Epithelial cell of proximal tubule (primary cell): ENCODE results near the gene MEF2A. TPM values are rescaled to one million over a fixed set of nuclear protein-coding genes. Genes with fewer than 3 reads are reported as not detected.
"Not testable (repeated sequence)": the region's sequence is repeated elsewhere in the genome, so short reads cannot be mapped to it uniquely, and the experiment has no call there.

ENCODE experiments used
- DNase-seq: peaks from one replicate; pipeline ENCODE4 v3.0.0-alpha.2; 2011; ENCODE audit warnings: low read depth
- H3K4me3 ChIP-seq: 2 replicates; pipeline ENCODE4 v1.5.1; 2011; ENCODE audit warnings: low read depth, mild to moderate bottlenecking, low read length
- CTCF ChIP-seq: conservative IDR thresholded peaks from 2 replicates; pipeline ENCODE4 v1.5.1; 2012; ENCODE audit warnings: low read depth, mild to moderate bottlenecking, low read length
- total RNA-seq: library from RNA; depleted of rRNA; stranded (reverse); fragments of >200 nt; gene quantifications from 2 replicates; pipeline ENCODE4 v1.2.3, GENCODE V29; 2015

Gene MEF2A
- total RNA-seq, 1 donor from 2014 or later = 30.2 TPM

- TF ChIP-seq CTCF = no peak
- no peak overlapping the region for H3K4me3 ChIP-seq
- no peak for DNase-seq
Measured at GRCh38 chr15:99749386-99749785, 183.6 kb downstream of the MEF2A start.

GRCh38 chr15:99750326-99750725 is 184.5 kb downstream of the MEF2A start:
- not testable (repeated sequence) for H3K4me3 ChIP-seq, DNase-seq

GRCh38 chr15:99752556-99752955 is 186.8 kb downstream of the MEF2A start:
- no peak for TF ChIP-seq CTCF
- no peak for DNase-seq
- H3K4me3 ChIP-seq = no peak overlapping the region

DNA sequence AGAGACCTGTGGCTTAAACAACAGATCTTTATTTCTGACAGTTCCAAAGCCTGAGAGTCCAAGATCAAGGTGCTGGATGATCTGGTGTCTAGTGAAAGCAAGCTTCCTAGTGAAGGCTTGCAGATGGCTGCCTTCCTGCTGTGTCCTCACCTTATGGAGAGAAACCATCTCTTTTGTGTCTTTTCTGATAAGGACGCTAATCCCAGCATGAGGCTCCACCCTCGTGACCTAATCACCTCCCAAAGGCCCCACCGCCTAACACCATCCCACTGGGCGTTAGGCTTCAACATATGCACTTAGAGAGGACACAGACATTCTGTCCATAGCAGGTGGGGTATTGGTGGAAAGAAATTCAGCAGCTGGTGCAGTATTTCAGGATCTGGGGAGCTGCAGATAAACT is 187.3 kb downstream of the MEF2A start:
- no peak for TF ChIP-seq CTCF
- DNase-seq = no peak
- H3K4me3 ChIP-seq = no peak overlapping the region

DNA sequence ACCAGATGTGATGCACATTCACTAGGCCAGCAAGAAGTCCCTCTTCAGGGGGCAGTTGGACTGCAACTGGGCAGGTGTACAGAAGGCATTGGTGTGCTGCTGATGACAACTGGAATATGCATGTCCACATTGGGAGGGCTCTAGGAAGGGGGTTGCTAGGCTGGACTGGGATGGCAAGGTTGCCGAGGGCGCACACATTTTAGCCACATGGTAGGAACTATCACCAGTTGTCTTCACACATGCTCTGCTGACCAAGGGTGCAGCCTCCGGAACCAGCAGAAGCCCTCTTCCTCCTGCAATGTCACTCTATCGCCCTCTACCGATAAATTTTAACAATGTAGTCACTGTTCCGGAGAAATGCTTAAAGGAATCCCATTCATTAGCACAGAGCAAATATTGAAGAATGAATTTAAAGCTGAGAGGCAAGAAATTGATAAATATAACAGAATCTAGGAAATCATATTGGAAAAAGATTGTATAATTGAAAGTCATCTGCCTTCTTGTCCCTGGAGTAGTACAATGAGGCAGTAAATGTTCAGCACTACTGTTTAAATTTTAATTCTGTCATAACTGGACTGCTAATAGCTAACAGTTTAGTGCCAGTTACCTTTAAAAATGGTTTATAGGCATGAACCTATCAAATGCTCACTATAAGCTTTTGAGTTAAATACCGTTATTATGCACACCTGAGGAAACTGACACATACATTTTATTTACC is 190.1 kb downstream of the MEF2A start:
- H3K4me3 ChIP-seq = no peak overlapping the region
- peak; percentile 83 for TF ChIP-seq CTCF
- DNase-seq = peak; percentile 38

DNA sequence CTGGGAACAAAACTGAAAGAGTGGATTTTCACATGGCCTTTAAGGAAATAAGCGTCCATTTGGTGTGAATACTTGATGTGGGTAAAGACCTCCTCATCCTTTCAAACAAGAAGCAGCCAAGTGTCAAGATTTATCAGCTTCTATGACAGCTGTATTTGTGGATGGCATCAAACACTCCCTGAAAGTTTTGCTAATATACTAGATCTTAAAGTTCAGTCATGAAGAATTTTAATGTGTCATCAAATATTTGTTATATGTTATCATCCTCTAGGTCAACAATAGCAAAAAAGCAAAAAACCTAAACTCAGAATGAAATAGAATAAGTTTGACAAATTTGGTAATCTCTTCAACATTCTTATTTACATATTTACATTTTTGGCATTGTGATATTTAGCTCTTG is 196.5 kb downstream of the MEF2A start:
- TF ChIP-seq CTCF = no peak
- no peak for DNase-seq
- H3K4me3 ChIP-seq = no peak overlapping the region

DNA sequence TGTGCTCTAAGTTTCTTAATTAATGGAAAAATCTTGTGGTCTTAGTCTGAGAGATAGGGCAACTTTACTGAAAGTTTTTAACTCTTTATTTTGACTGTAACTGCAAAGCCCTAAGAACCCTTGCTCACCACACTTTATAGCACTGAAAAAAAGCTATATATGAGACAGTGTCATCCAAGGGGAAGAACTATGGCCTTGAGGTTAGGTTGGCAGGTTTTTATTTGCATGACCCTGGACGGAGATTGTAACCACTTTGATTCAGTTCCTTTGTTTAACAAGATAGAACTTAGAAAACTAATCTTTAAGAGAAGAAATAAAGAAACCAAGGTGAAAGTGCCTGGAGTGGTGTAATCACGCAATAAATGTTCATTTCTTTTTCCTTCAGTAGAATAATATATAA is 198.0 kb downstream of the MEF2A start:
- no peak overlapping the region for H3K4me3 ChIP-seq
- DNase-seq = no peak
- no peak for TF ChIP-seq CTCF
